GM12872 (cell line): Measurements from ENCODE around the gene RSPH1.

Experiments
- TF ChIP-seq, protein P1 (sequence below): IDR thresholded peaks from 3 replicates; pipeline ENCODE4 v1.5.1; 2011; ENCODE audit warnings: low read depth, mild to moderate bottlenecking, low read length, moderate library complexity; ENCODE audit not compliant: insufficient read depth

RSPH1 gene

GRCh38 chr21:42426876-42427480 lies 69.0 kb downstream of the RSPH1 start:
- TF ChIP-seq, protein P1, sequence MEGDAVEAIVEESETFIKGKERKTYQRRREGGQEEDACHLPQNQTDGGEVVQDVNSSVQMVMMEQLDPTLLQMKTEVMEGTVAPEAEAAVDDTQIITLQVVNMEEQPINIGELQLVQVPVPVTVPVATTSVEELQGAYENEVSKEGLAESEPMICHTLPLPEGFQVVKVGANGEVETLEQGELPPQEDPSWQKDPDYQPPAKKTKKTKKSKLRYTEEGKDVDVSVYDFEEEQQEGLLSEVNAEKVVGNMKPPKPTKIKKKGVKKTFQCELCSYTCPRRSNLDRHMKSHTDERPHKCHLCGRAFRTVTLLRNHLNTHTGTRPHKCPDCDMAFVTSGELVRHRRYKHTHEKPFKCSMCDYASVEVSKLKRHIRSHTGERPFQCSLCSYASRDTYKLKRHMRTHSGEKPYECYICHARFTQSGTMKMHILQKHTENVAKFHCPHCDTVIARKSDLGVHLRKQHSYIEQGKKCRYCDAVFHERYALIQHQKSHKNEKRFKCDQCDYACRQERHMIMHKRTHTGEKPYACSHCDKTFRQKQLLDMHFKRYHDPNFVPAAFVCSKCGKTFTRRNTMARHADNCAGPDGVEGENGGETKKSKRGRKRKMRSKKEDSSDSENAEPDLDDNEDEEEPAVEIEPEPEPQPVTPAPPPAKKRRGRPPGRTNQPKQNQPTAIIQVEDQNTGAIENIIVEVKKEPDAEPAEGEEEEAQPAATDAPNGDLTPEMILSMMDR, result no peak

GRCh38 chr21:42426424-42426823 lies 69.6 kb downstream of the RSPH1 start:
- TF ChIP-seq, protein P1, result no peak

DNA sequence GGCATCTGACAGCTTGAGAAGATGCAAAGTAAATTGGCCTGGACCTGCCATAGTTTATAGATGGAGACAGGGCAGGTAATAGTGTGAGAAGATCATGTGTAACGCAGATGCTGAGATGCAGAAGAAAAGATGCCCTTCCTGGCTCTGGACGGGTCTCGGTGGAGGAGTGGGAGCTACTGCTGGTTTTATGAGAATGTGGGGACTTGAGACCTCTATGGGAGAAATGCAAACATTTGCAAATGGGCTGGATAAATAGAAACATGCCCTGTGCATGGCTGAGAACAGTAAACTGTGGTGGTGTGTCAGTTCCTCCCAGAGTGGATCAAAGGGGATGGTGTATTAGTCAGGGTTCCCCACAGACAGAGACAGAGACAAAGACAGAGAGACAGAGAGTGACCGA lies 70.4 kb downstream of the RSPH1 start:
- TF ChIP-seq, protein P1, result no peak

DNA sequence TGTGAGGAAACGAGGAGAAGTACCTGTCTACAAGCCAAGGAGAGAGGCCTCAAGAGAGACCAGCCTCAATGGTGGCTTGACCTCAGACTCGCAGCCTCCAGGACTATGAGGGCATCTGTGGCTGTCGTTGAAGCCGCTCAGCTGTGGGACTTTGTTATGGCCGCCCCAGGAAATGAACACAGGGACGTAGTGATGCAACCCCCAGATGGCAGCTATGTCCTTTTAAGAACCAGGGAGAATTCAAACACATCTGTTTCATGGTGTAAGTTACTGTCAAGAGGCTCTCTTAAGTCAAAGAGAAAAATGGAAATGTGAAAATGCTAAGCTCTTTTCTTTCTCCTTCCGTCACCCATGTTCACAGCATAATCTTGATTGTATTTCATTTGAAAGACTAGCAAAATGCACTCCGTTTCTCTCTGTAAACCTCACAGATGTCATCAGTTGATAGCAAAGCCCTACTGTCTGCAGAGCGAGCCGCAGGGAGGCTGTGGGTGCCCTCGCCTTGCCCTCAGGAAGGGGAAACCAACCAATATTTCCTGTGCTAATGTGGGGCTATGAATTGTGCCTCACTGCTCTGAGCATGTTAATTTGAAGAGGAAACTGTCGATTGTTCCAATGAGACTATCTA lies 71.0 kb downstream of the RSPH1 start:
- TF ChIP-seq, protein P1, result no peak

DNA sequence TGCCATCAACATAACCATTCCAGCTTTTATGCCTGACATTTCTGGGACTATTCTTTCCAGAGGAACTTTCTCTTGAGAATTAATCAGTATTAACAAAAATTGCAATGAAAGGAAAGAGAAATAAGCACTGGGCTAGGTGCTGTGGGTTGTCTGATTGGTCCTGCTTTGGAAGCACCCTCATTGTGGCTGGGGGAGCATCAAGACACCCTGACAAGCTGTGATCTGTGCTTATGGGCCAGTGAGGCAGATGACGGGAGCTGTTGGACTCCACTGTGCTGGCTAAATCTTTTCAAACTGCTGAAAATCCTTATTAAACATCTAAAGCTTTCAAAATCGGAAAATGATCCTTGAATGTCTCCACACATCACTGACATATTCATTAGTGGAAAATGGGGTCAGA lies 72.3 kb downstream of the RSPH1 start:
- TF ChIP-seq, protein P1, result no peak

DNA sequence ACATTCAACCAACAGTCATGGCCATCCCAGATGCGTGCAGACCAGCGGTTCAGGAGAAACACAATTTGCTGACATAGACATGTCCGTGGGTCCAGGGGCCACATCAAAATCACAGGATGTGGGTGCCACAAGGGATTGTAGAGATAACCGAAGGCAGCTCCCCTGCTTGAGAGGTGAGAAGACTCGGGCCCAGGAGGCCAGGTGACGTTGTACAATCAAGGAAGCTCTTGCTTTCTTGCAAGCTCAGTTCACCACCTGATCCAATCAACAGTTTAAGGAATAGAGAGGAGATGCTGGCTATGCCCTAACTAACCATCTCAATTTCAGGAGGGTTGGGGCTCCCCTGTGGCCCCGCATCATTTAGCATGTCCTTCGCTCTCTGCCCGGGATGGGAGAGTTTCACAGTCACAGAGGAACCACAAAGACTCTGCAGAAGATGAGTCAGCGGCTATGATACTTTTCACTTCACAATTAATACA lies 72.8 kb downstream of the RSPH1 start:
- TF ChIP-seq, protein P1, result no peak
